Activated CD8-positive, alpha-beta memory T cell treated with anti-CD3 and anti-CD28 coated beads, Interleukin-2, amount 50 U/mL, for 1 hour (primary cell): Measurements from ENCODE around the gene MYO1E.
A peak's percentile ranks its signal among the peaks of the same experiment; 100 is the strongest.

Experiments used
- DNase-seq: peaks from one replicate; pipeline ENCODE4 v3.0.0-alpha.2; 2020; ENCODE audit errors: extremely low read depth

MYO1E gene

GRCh38 chr15:59317211-59317610, 55.5 kb downstream of the MYO1E start:
- no peak for DNase-seq

DNA sequence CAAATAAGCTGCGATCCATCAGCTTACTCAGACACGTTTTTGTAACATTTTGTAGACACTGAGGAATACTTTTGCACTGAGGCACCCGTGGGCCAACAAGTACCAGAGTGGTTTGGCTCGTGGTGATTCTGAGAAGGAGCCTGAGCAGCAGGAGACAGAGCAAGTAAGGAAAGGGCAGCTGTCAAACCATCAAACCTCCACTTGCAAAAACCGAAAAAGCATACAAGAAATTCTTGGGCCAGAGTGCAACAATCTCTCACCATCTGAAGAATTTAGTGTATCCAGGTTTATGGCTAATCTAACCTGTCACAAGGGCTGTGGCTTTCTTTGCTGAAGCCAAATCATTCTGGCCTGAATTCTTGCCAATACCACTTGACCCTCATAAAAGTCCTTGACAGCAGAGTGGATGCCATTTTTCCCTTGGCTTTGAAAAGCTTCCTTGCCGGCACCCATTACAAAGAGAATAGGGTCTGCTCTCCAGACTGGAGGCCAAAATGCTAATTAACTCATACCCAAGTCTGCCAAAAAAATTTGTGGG, 56.7 kb downstream of the MYO1E start:
- no peak for DNase-seq

- DNase-seq = no peak
Observed at GRCh38 chr15:59313641-59314332, 58.9 kb downstream of the MYO1E start.

GRCh38 chr15:59312205-59312604, 60.5 kb downstream of the MYO1E start:
- DNase-seq = no peak

GRCh38 chr15:59311195-59311594, 61.5 kb downstream of the MYO1E start:
- DNase-seq = no peak

DNA sequence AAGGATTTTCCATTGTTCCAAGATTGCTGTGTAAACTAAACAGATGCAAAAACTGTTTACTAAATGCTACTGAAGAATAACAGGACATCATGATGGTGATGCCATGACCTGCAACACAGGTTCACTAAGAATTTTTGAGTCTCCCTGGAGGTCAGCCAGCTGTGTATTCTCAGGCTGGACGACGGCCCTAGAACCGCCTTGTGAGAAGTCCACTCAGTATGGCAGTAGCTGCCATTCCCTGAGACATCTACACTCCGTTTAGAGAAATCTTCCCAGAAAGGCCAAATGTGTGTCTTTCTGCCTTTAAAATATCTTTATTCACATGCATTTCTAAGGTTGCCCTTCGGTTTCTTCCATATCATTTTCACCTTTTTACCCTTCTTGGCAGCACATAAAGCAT, 63.3 kb downstream of the MYO1E start:
- DNase-seq = no peak

- DNase-seq = no peak
Observed at GRCh38 chr15:59307165-59307537, 65.5 kb downstream of the MYO1E start.

GRCh38 chr15:59306520-59307164, 66.0 kb downstream of the MYO1E start:
- DNase-seq = no peak

- DNase-seq = no peak
Observed at GRCh38 chr15:59304807-59305206, 67.9 kb downstream of the MYO1E start.

GRCh38 chr15:59304034-59304795, 68.5 kb downstream of the MYO1E start:
- no peak for DNase-seq

DNA sequence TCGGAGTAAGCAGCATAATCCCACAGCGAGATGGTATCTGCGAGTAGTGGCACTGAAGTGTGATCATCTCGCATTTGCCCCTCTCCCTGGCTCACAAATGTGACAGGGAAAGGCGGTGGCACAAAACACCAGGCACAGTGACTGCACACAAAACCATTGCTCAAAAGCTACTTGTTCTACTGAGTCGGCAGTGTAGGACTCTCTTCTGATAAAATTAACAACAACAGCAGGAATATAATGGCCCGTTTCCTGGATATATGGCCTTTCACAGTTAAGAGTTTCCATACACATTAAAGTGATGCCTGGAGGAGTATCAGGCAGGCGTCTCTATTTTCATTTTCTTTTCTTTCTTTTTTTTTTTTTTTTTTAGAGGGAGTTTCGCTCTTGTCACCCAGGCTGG, 69.0 kb downstream of the MYO1E start:
- no peak for DNase-seq

- no peak for DNase-seq
Observed at GRCh38 chr15:59303136-59303535, 69.5 kb downstream of the MYO1E start.

DNA sequence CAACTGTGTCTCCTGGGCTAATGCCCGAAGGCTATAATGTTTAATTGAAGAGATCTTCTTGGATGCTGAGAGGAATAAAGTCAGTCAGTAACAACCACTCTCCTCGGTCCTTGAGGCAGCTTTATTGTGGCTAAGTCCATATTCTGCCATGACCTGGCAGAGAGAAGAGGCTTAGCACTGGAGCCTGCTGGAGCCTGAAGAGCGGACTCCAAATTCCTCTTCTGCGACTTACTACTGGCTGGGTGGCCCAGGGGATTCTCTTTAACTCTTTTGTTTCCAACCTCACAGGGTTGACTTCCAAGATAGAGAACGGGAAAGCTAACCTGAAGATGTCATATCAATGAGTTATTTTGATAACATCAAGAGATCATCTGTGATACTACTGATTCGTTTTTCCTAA, 71.1 kb downstream of the MYO1E start:
- DNase-seq = no peak

DNA sequence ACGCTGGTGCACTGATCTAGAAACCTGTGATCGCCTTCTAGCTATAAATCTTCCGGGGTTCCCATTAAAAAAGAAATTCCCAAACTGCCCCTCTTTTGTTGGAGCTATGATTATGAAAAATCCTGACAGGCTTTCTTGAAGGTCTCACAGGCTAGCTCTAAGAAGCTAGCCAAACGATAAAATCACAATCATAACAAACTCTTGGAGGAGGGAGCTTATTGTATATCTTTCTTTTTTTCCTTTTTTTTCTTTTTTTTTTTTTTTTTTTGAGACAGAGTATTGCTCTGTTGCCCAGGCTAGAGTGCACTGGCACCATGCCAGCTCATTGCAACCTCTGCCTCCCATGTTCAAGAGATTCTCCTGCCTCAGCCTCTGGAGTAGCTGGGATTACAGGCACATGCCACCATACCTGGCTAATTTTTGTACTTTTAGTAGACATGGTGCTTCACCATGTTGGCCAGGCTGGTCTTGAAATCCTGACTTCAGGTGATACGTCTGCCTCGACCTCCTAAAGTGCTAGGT, 72.0 kb downstream of the MYO1E start:
- no peak for DNase-seq

DNA sequence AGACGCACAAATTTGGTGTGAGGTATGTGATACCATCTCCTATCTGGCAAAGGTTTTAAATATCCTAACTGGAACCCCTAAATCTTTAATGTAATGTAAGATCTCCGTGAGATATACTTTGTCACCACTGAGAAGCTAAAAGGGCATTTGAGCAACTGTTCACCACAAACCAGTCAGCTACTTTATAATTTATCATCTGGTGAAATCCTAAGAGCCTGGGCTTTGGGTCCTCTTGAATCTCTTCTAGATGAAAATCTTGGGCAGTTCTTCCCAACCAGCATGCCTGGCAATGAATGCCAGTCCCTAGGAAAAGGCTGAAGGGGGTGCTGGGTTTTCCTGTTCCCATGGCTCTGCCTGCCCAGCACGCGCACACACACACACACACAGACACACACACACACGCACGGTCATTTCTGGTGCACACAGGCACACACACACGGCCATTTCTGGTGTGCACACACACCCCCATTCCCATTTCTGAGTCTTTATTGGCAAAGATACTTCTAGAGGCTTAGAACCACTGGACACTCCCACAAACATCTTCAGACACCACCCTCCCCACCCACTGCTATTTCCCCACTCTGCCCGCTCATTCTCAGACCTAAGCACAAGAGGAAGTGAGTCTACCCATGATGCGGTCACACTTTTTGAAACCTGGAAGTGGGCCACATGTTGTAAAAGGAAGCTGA, 72.6 kb downstream of the MYO1E start:
- DNase-seq = peak; percentile 27

DNA sequence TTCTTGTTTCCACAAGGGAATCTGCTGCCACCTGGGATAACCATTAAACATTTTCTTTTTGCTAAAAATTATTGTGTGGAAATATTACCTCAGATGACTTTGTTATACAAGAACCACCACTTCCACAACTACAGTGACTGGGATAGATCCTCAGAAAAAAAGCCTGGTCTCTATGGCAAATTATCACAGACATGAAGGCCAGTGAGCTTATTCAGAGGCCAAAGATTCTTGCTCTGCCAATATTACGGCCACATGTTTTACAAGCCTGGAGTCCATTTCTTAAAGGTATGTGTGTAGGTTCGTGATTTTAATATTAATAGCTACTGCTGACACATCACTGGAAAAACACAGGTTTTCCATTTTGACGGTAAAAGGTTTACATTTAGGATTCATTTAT, 73.8 kb downstream of the MYO1E start:
- no peak for DNase-seq

GRCh38 chr15:59298225-59298853, 74.3 kb downstream of the MYO1E start:
- no peak for DNase-seq

- DNase-seq = no peak
Observed at GRCh38 chr15:59296181-59296617, 76.5 kb downstream of the MYO1E start.

- DNase-seq = no peak
Observed at GRCh38 chr15:59295261-59296001, 77.2 kb downstream of the MYO1E start.

- no peak for DNase-seq
Observed at GRCh38 chr15:59294574-59295260, 78.0 kb downstream of the MYO1E start.
